Activated T-cell treated with anti-CD3 and anti-CD28 coated beads for 24 hours (primary cell): ENCODE measurements around the gene UBA7.
"Not testable (repeated sequence)": the region's sequence is repeated elsewhere in the genome, so short reads cannot be mapped to it uniquely, and the experiment has no call there.

Source experiments
- DNase-seq: peaks from one replicate; pipeline ENCODE4 v3.0.0-alpha.2; 2020; ENCODE audit warnings: low read depth

UBA7 gene, protein sequence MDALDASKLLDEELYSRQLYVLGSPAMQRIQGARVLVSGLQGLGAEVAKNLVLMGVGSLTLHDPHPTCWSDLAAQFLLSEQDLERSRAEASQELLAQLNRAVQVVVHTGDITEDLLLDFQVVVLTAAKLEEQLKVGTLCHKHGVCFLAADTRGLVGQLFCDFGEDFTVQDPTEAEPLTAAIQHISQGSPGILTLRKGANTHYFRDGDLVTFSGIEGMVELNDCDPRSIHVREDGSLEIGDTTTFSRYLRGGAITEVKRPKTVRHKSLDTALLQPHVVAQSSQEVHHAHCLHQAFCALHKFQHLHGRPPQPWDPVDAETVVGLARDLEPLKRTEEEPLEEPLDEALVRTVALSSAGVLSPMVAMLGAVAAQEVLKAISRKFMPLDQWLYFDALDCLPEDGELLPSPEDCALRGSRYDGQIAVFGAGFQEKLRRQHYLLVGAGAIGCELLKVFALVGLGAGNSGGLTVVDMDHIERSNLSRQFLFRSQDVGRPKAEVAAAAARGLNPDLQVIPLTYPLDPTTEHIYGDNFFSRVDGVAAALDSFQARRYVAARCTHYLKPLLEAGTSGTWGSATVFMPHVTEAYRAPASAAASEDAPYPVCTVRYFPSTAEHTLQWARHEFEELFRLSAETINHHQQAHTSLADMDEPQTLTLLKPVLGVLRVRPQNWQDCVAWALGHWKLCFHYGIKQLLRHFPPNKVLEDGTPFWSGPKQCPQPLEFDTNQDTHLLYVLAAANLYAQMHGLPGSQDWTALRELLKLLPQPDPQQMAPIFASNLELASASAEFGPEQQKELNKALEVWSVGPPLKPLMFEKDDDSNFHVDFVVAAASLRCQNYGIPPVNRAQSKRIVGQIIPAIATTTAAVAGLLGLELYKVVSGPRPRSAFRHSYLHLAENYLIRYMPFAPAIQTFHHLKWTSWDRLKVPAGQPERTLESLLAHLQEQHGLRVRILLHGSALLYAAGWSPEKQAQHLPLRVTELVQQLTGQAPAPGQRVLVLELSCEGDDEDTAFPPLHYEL

DNA sequence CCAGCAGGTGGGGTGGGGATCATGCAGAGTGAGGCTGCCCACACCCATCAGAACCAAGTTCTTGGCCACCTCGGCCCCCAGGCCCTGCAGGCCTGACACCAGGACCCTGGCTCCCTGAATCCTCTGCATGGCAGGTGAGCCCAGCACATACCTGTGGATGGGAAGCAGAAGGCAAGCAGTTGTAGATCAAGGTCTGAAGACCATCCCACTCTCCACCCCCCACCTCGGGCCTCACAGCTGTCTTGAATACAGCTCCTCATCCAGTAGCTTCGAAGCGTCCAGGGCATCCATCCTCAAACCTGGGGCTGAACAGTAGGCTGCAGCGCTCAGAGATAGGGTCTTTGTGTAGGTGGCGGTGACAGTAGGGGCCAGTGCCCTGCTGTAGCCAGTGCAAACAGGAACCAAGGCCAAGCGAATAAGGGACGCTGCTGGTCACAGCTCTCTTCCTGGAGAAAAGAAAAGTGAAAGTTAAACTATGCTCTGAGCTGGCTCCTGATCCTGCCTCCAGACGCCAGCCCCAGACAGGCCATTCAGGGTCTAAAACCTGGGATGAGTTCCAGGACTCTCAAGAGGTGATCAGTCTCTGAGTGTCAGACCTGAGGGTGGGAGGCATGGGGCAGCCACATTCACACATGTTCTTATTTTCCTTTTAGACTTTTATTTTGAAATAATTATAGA, at the start of gene UBA7:
Gene UBA7 (minus strand): TSS at position 457 of the 678 bp plus-strand sequence. CDS start 166 bp downstream, at position 291.
- DNase-seq: no peak

DNA sequence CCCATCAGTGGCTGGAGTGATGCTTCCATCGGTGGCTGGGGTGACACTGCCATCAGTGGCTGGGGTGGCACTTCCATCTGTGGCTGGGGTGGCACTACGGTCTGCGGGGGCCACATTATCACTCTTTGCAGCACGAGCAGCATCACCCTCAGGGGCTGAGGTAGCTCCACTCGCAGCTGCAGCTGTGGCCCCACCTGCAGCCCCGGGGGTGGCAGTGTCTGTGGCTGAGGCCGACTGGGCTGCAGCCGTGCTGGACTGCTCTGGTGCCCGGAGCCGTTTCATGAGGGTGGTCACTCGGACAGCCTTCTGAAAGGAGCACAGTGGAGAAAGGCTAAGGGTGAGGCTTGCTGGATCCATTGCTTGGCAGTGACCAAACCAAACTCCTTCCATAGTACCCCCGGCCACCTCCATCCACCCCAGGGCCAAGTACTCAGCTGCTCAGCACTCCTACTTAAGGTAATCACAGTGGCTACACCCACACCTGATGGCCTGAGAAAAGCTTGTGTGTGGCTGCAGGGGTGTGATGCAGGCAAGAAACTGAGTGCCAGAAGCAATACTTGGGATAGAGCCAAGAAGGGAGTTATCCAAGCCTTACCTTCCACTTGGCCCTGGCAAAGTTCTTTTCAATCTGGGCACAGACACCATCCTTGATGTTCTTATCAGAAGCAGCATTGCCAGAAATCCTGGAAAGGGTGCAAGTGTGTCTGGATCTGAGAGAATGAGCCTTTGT, 46.0 kb upstream of the UBA7 start:
- DNase-seq: no peak

DNA sequence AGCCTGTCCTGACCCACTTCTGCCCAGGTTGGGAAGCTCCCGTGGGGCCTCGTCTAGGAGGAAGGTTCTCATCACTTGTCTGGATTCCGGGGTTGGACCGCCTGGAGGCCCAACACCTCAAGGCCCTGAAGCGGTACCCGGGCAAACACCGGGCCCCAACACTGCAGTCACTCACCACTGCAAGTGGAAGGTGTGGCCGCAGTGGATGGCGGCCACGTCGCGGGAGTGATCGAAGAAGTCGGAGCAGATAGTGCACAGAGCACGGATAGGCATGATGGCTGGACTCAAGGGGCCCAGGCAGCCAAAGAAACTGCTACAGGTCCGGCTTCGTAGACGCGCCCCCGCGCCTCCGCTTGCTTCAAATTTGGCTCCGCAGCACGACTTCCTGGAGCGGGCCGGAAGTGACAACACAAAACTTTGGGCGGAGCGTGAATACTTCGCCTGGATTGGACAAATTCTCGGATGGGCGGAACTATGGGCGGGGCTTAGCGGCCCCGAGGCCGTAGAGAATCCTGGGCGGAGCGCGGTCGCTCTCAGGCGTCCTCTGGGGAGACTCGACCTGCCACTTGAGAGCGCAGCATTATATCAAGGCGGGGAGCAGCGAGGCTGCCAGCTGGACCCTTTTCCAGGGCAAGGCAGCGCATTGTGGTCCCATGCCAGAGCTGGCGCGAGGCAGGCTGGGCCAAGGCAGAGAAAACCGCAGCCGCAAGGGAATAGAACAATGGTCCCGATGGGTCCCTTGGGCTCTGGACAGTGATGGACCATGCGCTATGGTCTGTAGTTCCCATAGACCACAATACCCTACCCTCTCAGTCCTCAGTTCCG, 42.6 kb upstream of the UBA7 start, which contains the start of gene TRAIP:
Gene TRAIP (minus strand): TSS at position 384 of the 825 bp plus-strand sequence. CDS start 111 bp downstream, at position 273.
- peak; percentile 90 for DNase-seq

DNA sequence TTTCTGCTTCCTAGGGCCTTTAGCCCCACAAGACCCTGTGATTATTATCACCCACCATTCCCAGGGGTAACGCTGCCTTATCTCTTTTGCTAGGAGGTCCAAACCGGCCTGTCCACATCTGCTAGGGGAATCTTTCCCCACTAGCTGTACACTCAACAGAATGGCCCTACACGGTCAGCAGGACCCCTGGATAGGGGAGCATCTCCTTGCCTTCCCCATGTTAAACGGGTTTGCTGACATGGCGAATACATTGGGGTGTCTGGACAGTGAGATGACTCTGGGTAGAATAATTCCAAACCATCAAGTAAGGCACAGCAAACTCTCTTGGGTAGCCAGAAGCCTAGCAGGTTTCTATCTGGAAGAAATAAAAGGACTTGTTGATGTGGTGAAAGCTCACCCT, 41.9 kb upstream of the UBA7 start:
- no peak for DNase-seq

DNA sequence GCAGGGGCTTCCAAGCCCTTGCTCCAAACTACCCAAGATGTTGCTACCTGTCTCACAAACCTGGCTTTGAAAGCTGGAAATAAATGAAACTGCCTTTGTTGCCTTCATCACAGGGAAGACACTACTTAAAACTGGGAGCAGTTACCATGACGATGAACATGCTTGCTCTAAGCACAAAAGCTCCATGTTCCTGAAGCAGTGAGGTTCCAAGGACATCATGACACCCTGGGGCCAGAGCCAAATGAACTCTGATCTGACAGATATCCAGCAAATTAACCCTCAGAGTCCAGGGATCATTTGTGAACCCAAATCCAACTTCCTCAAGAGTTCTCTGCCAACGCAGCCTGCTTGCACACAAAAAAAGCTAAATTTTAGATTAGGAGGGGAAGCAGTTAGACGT, 31.9 kb upstream of the UBA7 start:
- DNase-seq: no peak

DNA sequence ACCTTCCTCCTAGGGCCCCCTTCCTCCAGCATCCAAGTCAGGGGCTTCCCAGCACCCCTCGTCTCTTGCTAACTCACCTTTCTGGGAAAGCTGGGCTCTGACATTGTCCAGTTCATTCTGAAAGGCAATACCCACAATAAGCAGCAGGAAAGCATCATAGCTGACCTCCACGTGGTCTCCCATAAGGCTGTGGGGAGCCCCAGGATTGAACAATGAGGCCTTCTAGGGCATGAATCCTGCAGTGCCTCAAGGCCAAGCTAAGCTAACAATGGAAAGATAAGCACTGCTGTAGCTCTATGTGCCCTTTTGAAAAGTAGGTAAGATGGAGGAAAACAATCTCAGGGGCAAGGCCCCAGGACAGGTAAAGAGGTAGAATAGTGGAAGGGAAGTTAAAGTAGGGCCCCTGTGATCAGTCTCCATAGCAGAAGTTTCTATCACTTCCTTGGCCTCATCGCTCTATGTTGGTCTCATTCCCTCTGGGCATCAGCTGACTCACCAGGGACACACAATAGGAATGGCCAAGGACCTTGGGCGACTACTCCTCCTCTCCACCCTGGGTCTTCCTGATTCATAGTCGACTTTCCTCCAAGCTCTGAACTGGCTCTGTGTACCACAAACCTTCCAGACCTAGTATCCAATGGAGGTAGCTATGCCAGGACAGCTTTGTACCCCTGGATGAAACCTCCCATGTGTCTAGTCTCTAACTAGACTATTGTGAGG, 30.9 kb upstream of the UBA7 start:
- no peak for DNase-seq

DNA sequence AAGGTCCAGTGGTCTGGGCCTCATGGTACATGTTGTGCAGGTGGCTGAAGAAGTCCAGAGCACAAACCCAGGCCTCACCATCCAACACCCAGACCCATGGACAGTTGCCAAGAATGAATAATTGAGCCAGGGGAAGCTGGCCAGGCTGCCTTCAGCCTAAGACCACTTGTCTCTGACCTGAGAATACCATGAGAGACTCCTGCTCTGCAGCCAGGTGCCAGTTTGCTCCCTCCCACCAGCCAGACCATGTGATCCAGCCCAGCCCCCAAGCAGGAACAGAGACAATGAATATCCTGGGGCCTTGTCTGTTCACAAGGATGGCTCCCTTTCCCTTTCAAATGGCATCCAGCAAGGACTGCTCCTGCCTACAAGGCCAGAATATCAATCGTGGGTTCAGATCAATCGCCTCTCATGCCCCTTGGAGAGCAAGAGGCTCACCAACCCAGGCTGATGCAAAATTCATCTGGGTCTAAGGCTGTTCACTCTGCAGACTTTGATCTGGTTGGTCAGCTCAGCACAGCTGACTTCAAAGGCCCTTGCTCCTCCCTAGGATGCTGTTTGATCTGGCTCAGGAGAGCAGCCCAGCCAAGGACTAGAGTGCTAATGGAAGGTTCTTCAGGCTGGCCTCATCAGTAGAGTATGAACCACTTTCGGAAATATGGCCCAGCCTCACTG, 29.2 kb upstream of the UBA7 start:
- no peak for DNase-seq

DNA sequence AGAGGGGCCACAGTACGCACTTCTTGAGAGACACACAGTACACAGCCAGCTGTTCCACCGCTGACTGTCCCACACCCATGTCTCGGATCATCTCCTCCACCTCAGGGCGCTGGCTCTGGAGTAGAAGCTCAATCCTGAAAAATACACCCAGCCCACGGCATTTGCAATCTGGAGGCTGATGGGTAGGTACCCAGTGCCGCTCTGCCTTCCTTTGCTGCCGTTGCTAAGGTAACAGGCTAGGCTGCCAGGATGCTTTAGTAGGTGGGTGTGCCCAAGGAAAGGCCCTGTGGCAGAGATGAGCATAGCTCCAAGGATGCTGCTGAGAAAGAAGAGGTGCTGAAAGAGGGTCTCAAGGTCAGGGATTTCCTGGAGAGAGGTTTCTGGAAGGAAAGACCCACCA, 28.1 kb upstream of the UBA7 start:
- no peak for DNase-seq

DNA sequence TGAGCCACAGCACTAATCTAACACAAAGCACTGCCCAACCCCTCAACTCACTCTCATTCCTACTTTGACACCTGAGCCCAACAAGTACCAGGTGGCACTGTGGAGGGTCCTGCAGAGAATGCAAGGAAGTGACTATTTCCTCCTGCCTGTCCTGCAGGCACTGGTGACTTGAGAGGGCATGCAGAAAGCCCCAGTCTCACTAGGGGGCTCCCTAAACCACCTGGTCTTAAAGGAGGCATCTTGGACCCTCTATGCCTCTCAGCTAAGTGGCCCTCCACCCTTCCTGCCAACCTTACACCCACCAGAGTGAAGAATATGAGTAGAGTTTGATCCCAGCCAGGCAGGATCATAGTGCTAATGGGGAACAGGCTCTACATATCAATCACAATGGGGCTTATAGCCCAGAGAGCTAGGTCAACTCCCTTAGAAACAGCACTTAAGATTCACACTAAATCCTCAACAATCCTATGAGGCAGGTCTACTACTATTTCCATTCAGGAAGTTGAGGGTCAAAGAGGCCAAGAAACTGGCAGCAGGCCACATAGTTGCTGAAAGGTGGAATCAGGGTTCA, 27.5 kb upstream of the UBA7 start:
- DNase-seq: no peak

DNA sequence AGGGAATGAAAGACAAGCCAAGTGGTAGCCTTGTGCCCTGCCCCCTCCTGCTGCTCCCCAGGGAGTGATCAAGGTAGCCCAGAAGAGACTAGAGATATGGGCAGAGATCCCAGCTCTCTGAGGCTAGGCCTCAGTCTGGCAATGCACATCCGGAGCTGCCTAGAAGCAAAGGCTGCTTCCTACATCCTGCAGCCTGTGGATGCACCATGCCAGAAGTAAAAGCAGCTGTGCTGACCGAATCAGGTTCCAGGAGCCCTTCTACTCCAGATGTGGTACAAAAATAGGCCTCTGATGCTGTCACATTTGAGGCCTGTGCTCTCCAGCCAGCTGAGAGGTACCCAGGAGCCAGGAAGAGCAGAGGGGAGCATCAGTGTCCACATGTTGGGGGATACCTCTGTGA, 26.6 kb upstream of the UBA7 start:
- no peak for DNase-seq

DNA sequence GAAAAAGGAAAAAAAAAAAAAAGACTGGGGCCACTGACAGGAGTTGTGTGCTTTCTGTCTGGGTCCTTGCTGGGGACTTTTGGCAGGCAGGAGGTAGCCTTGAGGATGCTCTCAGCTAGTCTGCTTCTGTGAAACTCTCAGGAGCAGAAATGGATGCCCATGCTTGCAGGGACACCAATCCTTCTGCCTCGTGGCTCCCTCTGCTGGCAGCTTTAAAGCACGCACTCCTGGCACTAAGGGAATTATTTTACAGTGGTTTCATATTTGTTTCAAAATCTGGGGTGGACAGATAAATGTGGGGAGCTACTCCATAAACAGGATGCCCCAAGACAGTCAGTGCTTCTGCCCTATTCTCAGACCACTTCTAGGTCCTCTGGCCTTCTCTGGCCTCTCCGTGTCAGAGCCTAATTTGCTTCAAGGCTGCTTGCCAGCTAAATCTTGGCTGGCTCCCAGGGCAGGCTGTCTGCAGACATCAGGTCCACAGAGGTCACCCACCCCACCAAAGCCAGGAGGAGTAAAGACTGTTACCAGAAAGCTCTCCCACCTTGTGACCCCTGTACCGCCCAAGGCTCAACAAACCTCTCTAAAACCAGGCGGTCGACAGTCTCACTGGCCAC, 25.5 kb upstream of the UBA7 start:
- DNase-seq: peak; percentile 68

DNA sequence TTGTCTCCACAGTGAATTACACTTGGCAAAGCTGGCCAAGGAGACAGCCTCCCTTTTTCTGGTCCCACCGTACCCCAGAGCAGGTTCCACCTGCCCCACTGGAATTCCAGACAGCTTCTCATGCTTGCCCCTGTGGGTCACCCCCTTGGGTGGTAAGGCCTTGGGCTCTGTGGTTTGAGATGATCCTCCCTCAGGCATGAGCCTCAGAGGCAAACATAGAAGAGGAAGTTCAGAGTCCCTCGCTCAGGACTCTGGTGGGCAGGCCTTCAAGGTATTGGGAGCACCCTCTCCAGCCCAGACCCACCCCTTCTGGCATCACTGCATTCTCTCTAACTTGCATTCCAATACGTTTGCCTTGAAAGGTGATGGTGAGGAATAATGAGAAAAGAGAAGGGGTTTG, 17.6 kb upstream of the UBA7 start:
- DNase-seq: no peak

DNA sequence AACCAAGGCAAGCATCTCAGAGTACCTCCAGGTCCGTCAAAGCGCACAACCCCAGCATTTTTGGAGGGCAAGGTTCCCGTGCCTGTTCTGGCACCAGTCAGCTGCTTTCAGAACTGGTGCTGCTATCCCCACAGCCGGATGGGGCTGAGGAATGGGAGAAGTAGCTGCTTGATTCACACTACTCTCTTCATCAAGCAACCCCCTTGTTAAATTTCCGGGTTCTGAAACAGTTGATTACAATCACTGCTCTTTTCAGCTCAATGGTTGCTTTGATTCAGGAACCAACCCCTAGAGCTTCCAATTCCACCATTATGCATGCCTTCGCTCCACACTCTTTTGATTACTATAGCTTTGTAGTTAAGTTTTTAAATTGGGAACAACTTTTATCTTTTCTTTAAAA, 12.3 kb upstream of the UBA7 start:
- no peak for DNase-seq

DNA sequence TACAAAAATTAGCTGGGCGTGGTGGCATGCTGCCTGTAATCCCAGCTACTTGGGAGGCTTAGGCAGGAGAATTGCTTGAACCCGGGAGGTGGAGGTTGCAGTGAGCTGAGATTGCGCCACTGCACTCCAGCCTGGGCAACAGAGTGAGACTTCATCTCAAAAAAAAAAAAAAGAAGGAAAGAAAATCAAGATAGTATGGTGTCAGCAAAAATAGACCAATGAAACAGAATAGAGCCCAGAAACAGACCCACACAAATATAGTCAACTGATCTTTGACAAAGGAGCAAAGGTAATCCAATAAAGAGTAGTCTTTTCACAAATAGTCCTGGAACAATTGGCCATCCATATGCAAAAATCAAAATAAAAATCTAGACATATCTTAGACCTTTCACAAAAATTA, 9.4 kb upstream of the UBA7 start:
- not testable (repeated sequence) for DNase-seq

DNA sequence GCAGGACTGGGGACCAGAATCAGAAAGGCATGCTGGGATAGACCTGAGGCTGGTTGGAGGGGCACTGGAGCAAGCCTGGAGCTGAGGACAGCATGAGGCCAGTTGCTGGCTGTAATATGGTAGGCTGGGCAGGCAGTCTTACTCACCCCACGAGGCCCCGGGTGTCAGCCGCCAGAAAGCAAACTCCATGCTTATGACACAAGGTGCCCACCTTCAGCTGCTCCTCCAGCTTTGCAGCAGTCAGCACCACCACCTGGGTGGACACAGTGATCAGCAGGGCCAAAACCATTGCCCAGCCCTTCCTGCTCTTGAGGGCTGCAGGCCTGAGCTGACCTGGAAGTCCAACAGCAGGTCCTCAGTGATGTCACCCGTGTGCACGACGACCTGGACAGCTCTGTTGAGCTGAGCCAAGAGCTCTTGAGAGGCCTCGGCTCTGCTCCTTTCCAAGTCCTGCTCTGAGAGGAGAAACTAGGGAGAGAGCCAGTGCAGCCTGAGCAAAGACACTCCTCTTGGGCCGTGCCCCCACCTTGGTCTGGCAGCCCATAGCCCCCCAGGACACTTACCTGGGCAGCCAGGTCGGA, 747 bp downstream of the UBA7 start:
- DNase-seq: no peak

DNA sequence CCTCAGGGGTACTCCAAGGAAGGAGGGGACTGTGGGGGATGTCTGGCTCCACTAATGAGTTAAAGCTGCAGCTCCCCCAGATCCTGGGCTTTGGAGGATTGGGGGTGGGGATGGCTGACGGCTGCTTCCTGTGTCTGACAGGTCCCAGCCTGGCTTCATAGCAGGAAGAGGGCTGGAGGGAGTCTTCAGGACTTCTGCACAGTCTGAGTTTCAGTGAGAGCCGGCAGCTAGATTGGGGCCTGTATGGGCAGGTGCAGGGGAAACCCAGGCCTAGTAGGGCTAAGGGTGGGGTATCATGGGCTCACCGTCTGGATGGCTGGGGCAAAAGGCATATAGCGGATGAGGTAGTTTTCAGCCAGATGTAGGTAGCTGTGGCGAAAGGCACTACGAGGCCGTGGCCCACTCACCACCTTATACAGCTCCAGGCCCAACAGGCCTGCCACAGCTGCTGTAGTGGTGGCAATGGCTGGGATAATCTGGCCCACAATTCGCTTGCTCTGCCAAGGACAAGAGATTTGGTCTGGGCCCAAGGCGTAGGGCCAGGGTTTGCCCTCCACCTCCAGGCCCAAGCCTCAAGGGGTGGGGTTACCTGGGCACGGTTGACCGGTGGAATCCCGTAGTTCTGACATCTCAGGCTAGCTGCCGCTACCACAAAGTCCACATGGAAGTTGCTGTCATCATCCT, 6.2 kb downstream of the UBA7 start:
- DNase-seq: no peak

DNA sequence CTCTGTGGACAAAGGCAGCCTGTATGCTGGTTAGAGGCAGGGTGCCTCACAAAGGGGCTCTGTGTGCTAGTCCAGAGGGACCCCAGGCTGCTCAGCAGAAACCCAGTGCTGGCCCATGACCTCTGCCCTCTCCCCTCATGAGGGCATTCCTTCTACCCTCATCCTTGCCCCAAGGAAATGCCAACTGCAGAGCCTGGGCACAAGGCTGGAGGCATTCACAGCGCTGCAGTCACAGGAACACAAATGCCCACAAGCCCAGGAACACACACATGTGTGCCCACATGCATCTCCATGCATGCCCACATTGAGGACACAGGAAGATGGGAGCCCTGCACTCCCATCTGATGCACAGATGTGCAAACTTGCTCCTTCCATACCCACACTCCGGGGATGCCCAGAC, 6.9 kb downstream of the UBA7 start:
- DNase-seq: no peak
